Measurements from ENCODE around the gene BCL7A. TPM values are rescaled to one million over a fixed set of nuclear protein-coding genes. Genes with fewer than 3 reads are reported as not detected.

Gene BCL7A
- total and polyA plus RNA-seq, 9 of the 15 experiments (the other 6 are each of a cell fraction or from before 2014, with no cell fraction given): 0.25 to 21.9 (median 14.9) TPM

DNA sequence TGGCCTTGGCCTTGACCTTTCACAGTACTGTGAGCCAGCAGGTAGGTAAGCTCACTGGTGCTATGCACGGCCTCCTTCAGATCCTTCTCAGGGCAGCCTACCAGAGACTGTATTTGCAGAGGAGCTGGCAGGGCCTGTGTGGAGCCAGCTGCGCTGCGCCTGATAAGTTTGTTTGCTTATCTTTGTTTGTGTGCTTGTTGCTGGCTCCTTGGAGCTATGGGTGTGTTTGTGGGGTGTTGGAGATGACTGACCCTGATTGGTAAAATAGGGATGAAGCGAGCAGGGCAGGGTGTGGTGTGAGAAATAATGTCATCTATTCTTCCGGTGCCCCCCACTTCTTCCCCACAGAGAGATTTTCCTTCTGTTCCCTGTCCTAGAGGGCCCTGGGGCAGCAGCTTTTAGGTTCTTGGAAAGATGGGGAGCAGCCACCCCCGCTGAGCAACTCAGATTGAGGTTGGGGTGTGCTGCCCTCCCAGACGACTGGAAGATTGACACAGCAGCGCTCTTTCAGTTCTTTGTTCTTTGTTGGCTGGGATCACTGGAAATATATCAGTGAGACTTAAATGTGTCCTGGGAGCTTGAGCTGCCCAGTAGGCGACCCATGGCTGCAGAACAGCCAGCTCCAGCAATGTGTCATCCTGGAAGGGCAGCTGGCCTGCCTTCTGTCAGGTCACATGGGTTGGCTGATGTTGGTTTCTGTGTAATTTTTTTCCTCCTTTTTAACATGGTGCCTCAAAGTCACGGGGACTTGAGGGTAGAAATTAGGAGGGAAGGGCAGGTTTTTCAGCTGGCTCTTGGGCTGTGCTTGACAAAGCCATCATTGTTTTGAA lies 76.5 kb downstream of the BCL7A start (continued):
- TF ChIP-seq ETV6 (IDR thresholded peaks at IDR 0.05; ENCODE audit: borderline replicate concordance in 1 of 2, low read depth in 2 of 2, low read length in 1 of 2) (0 out of 4 replicates have a peak, but pooled peaks of 1 of the 2 experiments have one; percentile 54), ETV6 (CRISPR knock-in tag; IDR thresholded peaks at IDR 0.05; ENCODE audit: borderline replicate concordance) (no peak), NBN (IDR thresholded peaks at IDR 0.05; ENCODE audit: low read depth) (peak; percentile 87), TBL1XR1 (IDR thresholded peaks at IDR 0.05; ENCODE audit: low read length in 2 of 2) (peak; percentile 72 to 81), CCAR2 (IDR thresholded peaks at IDR 0.05; ENCODE audit: low read depth, low read length) (no peak), HMGN3 (IDR thresholded peaks at IDR 0.05; ENCODE audit: borderline replicate concordance, extremely low read depth, insufficient read length, low read depth, low read length) (peak; percentile 59), MAZ (CRISPR knock-in tag; conservative IDR thresholded peaks at IDR 0.05 in 1 of 2, IDR thresholded peaks at IDR 0.05 in 1 of 2) (peak; percentile 56 to 77; a peak in 3 of 4 replicates), ADNP (tag; IDR thresholded peaks at IDR 0.05) (peak; percentile 84), ZEB2 (IDR thresholded peaks at IDR 0.05) (peak; percentile 96), SMAD3 (CRISPR knock-in tag; conservative IDR thresholded peaks at IDR 0.05) (no peak), TARDBP (IDR thresholded peaks at IDR 0.05) (peak; percentile 63; the same call in 1 of the 2 replicates)
- TF ChIP-seq, protein P1, sequence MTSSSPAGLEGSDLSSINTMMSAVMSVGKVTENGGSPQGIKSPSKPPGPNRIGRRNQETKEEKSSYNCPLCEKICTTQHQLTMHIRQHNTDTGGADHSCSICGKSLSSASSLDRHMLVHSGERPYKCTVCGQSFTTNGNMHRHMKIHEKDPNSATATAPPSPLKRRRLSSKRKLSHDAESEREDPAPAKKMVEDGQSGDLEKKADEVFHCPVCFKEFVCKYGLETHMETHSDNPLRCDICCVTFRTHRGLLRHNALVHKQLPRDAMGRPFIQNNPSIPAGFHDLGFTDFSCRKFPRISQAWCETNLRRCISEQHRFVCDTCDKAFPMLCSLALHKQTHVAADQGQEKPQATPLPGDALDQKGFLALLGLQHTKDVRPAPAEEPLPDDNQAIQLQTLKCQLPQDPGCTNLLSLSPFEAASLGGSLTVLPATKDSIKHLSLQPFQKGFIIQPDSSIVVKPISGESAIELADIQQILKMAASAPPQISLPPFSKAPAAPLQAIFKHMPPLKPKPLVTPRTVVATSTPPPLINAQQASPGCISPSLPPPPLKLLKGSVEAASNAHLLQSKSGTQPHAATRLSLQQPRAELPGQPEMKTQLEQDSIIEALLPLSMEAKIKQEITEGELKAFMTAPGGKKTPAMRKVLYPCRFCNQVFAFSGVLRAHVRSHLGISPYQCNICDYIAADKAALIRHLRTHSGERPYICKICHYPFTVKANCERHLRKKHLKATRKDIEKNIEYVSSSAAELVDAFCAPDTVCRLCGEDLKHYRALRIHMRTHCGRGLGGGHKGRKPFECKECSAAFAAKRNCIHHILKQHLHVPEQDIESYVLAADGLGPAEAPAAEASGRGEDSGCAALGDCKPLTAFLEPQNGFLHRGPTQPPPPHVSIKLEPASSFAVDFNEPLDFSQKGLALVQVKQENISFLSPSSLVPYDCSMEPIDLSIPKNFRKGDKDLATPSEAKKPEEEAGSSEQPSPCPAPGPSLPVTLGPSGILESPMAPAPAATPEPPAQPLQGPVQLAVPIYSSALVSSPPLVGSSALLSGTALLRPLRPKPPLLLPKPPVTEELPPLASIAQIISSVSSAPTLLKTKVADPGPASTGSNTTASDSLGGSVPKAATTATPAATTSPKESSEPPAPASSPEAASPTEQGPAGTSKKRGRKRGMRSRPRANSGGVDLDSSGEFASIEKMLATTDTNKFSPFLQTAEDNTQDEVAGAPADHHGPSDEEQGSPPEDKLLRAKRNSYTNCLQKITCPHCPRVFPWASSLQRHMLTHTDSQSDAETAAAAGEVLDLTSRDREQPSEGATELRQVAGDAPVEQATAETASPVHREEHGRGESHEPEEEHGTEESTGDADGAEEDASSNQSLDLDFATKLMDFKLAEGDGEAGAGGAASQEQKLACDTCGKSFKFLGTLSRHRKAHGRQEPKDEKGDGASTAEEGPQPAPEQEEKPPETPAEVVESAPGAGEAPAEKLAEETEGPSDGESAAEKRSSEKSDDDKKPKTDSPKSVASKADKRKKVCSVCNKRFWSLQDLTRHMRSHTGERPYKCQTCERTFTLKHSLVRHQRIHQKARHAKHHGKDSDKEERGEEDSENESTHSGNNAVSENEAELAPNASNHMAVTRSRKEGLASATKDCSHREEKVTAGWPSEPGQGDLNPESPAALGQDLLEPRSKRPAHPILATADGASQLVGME (CRISPR knock-in tag; IDR thresholded peaks at IDR 0.05): no peak
- TF ChIP-seq, protein P2, sequence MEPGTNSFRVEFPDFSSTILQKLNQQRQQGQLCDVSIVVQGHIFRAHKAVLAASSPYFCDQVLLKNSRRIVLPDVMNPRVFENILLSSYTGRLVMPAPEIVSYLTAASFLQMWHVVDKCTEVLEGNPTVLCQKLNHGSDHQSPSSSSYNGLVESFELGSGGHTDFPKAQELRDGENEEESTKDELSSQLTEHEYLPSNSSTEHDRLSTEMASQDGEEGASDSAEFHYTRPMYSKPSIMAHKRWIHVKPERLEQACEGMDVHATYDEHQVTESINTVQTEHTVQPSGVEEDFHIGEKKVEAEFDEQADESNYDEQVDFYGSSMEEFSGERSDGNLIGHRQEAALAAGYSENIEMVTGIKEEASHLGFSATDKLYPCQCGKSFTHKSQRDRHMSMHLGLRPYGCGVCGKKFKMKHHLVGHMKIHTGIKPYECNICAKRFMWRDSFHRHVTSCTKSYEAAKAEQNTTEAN (CRISPR knock-in tag; IDR thresholded peaks at IDR 0.05): no peak
- TF ChIP-seq, protein P3, sequence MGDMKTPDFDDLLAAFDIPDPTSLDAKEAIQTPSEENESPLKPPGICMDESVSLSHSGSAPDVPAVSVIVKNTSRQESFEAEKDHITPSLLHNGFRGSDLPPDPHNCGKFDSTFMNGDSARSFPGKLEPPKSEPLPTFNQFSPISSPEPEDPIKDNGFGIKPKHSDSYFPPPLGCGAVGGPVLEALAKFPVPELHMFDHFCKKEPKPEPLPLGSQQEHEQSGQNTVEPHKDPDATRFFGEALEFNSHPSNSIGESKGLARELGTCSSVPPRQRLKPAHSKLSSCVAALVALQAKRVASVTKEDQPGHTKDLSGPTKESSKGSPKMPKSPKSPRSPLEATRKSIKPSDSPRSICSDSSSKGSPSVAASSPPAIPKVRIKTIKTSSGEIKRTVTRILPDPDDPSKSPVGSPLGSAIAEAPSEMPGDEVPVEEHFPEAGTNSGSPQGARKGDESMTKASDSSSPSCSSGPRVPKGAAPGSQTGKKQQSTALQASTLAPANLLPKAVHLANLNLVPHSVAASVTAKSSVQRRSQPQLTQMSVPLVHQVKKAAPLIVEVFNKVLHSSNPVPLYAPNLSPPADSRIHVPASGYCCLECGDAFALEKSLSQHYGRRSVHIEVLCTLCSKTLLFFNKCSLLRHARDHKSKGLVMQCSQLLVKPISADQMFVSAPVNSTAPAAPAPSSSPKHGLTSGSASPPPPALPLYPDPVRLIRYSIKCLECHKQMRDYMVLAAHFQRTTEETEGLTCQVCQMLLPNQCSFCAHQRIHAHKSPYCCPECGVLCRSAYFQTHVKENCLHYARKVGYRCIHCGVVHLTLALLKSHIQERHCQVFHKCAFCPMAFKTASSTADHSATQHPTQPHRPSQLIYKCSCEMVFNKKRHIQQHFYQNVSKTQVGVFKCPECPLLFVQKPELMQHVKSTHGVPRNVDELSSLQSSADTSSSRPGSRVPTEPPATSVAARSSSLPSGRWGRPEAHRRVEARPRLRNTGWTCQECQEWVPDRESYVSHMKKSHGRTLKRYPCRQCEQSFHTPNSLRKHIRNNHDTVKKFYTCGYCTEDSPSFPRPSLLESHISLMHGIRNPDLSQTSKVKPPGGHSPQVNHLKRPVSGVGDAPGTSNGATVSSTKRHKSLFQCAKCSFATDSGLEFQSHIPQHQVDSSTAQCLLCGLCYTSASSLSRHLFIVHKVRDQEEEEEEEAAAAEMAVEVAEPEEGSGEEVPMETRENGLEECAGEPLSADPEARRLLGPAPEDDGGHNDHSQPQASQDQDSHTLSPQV (IDR thresholded peaks at IDR 0.05): peak; percentile 59
